Large intestine (tissue), 3 donors: ENCODE results near the gene DENND1A. TPM values are rescaled to one million over a fixed set of nuclear protein-coding genes. Genes with fewer than 3 reads are reported as not detected.
"Not testable (repeated sequence)": the region's sequence is repeated elsewhere in the genome, so short reads cannot be mapped to it uniquely, and the experiment has no call there.

Source experiments
- DNase-seq, 2 donors: peaks; one replicate each; pipeline versions ENCODE4 v3.0.0 to v3.0.0-alpha.2; 2013
- H3K27ac ChIP-seq: one replicate; pipeline ENCODE4 v1.5.1; 2013; ENCODE audit warnings: low read length
- H3K27me3 ChIP-seq: 2 replicates; pipeline ENCODE4 v1.6.1; 2013; ENCODE audit warnings: low read length; ENCODE audit not compliant: control insufficient read depth, insufficient read depth
- H3K36me3 ChIP-seq: 2 replicates; pipeline ENCODE4 v1.6.1; 2013; ENCODE audit warnings: low read length; ENCODE audit not compliant: control insufficient read depth, insufficient read depth
- H3K4me1 ChIP-seq: one replicate; pipeline ENCODE4 v1.6.1; 2013; ENCODE audit warnings: low read length; ENCODE audit not compliant: control insufficient read depth, insufficient read depth
- H3K4me3 ChIP-seq: one replicate; pipeline ENCODE4 v1.5.1; 2013; ENCODE audit warnings: low read length
- H3K9me3 ChIP-seq: one replicate; pipeline ENCODE4 v1.6.1; 2013; ENCODE audit warnings: mild to moderate bottlenecking, low read depth, low read length, moderate library complexity; ENCODE audit not compliant: control insufficient read depth
- WGBS: methylation state at CpG from one replicate; pipeline ENCODE4 v1.1.5; 2013; ENCODE audit warnings: low lambda C conversion rate; ENCODE audit not compliant: insufficient coverage; 5-methylcytosine and 5-hydroxymethylcytosine counted together
- polyA plus RNA-seq: library from polyadenylated mRNA; unstranded; fragments of 120-200 nt; gene quantifications from one replicate; pipeline ENCODE4 v1.2.1, GENCODE V29; 2013

DENND1A gene
- polyA plus RNA-seq, 1 donor: 29.7 TPM

GRCh38 chr9:123922911-123923310 lies 7.0 kb downstream of the DENND1A start:
- Histone ChIP-seq H3K27ac (peak overlapping the region; percentile 72), H3K36me3 (no peaks in the 10 kb centered on the region), H3K4me3 (no peak overlapping the region), H3K27me3 (no peaks in the 10 kb centered on the region), H3K4me1 (peaks cover 50% of the 10 kb centered on the region), H3K9me3 (no peaks in the 10 kb centered on the region)
- peak in 1 of 2 donors; percentile 47 for DNase-seq
- 76% methylated on average over 2 of the region's 4 CpGs for WGBS

DNA sequence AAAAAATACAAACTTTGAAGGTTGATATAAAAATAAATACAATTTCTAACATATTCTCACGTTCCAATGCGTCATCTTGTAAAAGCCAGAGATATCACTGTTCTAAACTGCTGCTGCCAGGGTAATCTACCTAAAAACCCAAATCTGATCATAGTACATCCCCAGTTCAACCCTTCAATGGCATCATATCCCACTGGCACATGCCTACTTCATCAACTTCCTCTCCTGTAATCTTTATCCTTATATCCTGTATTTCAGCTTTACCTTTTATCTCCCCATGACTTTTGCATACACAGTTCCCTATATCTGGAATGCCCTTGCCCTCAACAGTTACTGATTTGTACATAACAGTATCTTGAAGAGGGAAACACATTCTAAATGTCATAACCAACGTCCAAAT lies 7.5 kb downstream of the DENND1A start:
- Histone ChIP-seq H3K9me3 (no peaks in the 10 kb centered on the region), H3K27ac (peak overlapping the region; percentile 72), H3K27me3 (no peaks in the 10 kb centered on the region), H3K4me1 (peaks cover 45% of the 10 kb centered on the region), H3K4me3 (no peak overlapping the region), H3K36me3 (no peaks in the 10 kb centered on the region)
- DNase-seq: peak; percentile 16 to 59
- 47% methylated on average over 3 of the region's 3 CpGs for whole genome bisulfite sequencing

DNA sequence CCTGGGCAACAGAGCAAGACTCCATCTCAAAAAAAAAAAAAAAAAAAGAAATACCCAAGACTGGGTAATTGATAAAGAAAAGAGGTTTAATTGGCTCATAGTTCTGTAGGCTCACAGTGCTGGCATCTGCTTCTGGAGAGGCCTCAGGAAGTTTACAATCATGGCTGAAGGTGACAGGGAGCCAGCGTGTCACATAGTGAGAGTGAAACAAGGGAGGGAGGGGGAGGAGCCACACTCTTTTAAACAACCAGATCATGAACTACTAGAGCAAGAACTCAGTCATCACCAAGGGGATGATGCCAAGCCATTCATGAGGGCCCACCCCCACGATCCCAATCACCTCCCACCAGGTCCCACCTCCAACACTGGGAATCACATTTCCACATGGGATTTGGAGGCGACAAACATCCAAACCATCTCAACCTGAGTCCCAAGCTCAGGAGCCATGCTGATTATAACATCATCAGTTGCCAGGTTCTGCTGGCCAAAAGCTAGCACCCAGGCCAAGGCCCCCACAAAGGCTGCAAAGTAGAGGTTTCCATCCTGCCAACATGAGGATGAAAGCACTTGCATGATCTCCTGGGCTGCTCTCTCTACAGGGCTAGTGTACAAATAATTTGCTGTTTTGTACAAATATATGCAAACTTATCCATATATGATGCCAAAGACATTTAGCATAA lies 15.3 kb downstream of the DENND1A start:
- Histone ChIP-seq H3K36me3 (peaks cover 2% of the 10 kb centered on the region), H3K4me3 (no peak overlapping the region), H3K27ac (no peak overlapping the region), H3K27me3 (no peaks in the 10 kb centered on the region), H3K4me1 (no peaks in the 10 kb centered on the region), H3K9me3 (no peaks in the 10 kb centered on the region)
- WGBS: no CpG with 5 or more reads among the region's 3 CpGs
- no peak for DNase-seq

DNA sequence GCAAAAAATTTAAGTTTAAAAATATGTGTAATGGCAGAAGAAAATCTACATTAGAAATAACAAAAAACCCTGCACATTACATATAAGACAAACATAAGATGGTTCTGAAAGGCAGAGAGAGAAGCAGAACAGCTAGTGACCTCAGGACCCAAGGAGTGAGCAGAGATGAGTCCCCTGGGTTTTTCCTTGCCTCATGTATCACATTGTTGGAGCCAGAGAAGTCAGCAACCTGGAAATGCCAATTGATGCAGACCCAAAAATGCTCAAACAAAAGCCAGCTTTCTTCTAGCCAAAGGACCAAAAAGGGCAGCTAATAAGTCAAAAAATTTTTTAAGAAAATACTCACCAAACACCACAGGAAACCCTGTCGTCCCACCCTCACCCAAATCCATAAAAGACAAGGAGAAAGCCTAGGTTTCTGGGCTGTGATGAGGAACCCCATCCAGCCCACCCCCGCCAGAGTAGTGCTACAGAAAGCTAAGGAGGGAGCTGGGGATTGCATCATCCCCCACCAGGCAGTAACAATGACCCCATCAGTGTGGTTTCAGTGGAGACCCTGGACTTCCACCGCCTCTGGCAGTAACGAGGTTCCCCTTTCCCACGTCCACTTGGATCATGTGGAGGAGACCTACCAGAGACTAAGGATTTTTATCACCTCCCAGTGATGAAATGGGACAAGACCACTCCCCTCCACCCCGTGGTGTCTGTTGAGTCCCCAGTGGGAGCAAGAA lies 17.6 kb downstream of the DENND1A start:
- Histone ChIP-seq H3K27me3 (no peaks in the 10 kb centered on the region), H3K36me3 (peaks cover 2% of the 10 kb centered on the region), H3K4me3 (no peak overlapping the region), H3K27ac (no peak overlapping the region), H3K4me1 (no peaks in the 10 kb centered on the region), H3K9me3 (no peaks in the 10 kb centered on the region)
- DNase-seq: no peak
- WGBS: no CpG with 5 or more reads among the region's 6 CpGs

DNA sequence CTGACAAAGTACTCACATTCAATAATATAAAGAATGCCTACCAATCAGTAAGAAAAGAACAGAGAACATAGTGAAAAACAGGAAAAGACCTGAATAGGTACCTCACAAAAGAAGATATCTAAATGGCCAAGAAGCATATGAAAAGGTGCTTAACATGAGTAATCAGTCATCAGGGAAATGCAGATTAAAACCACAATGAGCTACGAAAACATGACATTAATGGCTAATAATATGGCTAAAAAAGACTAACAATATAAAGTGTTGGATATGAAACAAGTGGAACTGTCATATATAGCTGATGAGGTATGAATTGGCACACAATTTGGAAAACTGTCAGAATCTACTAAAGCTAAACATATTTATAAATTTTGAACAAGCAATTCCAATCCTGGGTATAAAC lies 18.9 kb downstream of the DENND1A start:
- Histone ChIP-seq H3K9me3 (no peaks in the 10 kb centered on the region), H3K27me3 (no peaks in the 10 kb centered on the region), H3K4me1 (no peaks in the 10 kb centered on the region), H3K36me3 (peaks cover 2% of the 10 kb centered on the region), H3K27ac (no peak overlapping the region), H3K4me3 (no peak overlapping the region)
- DNase-seq: no peak
- WGBS: no CpG with 5 or more reads among the region's 1 CpG

DNA sequence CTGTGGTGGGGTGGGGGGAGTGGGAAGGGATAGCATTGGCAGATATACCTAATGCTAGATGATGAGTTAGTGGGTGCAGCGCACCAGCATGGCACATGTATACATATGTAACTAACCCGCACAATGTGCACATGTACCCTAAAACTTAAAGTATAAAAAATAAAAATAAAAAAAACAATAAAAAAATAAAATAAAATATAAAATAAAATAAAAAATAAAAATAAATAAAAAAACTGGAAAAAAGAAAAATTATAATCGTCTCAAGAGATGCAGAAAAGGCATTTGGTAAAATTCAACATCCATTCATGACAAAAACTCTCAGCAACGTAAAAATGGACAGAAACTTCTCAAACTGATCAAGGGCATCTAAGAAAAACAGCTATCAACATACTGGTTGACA lies 20.7 kb downstream of the DENND1A start:
- not testable (repeated sequence) for H3K27me3 ChIP-seq, H3K36me3 ChIP-seq, H3K9me3 ChIP-seq, H3K4me1 ChIP-seq, H3K4me3 ChIP-seq, H3K27ac ChIP-seq, DNase-seq
- 100% methylated on average over 2 of the region's 4 CpGs for WGBS

DNA sequence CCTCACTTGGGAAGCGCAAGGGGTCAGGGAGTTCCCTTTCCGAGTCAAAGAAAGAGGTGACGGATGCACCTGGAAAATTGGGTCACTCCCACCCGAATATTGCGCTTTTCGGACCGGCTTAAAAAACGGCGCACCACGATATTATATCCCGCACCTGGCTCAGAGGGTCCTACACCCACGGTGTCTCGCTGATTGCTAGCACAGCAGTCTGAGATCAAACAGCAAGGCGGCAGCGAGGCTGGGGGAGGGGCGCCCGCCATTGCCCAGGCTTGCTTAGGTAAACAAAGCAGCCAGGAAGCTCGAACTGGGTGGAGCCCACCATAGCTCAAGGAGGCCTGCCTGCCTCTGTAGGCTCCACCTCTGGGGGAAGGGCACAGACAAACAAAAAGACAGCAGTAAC lies 26.4 kb downstream of the DENND1A start:
- not testable (repeated sequence) for DNase-seq, H3K4me1 ChIP-seq, H3K27ac ChIP-seq, H3K27me3 ChIP-seq, H3K4me3 ChIP-seq, H3K36me3 ChIP-seq
- no CpG with 5 or more reads among the region's 18 CpGs for WGBS
- peaks cover 11% of the 10 kb centered on the region for H3K9me3 ChIP-seq

- no peaks in the 10 kb centered on the region for H3K4me1 ChIP-seq
- H3K27me3 ChIP-seq: no peaks in the 10 kb centered on the region
- no peak for DNase-seq
- no peak overlapping the region for H3K4me3 ChIP-seq
- no peaks in the 10 kb centered on the region for H3K36me3 ChIP-seq
- no peak overlapping the region for H3K27ac ChIP-seq
- H3K9me3 ChIP-seq: no peaks in the 10 kb centered on the region
Measured at GRCh38 chr9:123894822-123895221, 35.1 kb downstream of the DENND1A start.

GRCh38 chr9:123893831-123894460 lies 36.0 kb downstream of the DENND1A start:
- no CpG with 5 or more reads among the region's 4 CpGs for WGBS
- no peaks in the 10 kb centered on the region for H3K9me3 ChIP-seq
- H3K4me1 ChIP-seq: no peaks in the 10 kb centered on the region
- no peak for DNase-seq
- no peak overlapping the region for H3K27ac ChIP-seq
- no peaks in the 10 kb centered on the region for H3K36me3 ChIP-seq
- no peak overlapping the region for H3K4me3 ChIP-seq
- H3K27me3 ChIP-seq: no peaks in the 10 kb centered on the region

GRCh38 chr9:123893115-123893514 lies 36.8 kb downstream of the DENND1A start:
- Histone ChIP-seq H3K27me3 (no peaks in the 10 kb centered on the region), H3K4me1 (no peaks in the 10 kb centered on the region), H3K9me3 (no peaks in the 10 kb centered on the region), H3K36me3 (peaks cover under 1% of the 10 kb centered on the region), H3K4me3 (no peak overlapping the region), H3K27ac (no peak overlapping the region)
- no CpG with 5 or more reads among the region's 3 CpGs for WGBS
- DNase-seq: no peak
